SK-N-MC (cell line): ENCODE results near the gene NKAIN2.

ENCODE experiments used
- DNase-seq: peaks from one replicate; pipeline ENCODE4 v3.0.0-alpha.2; 2011; ENCODE audit warnings: low read depth, low spot score
- H3K27ac ChIP-seq: fragments of 200-600 bp; sonication (generic); 2 replicates; pipeline ENCODE4 v1.5.1; 2016; ENCODE audit warnings: mixed run types
- H3K36me3 ChIP-seq: fragments of 200-600 bp; sonication (generic); 2 replicates; pipeline ENCODE4 v1.6.1; 2017; ENCODE audit warnings: antibody characterized with exemption, low read length, mixed read lengths; ENCODE audit not compliant: insufficient read depth
- H3K4me3 ChIP-seq: fragments of 200-600 bp; sonication (generic); 2 replicates; pipeline ENCODE4 v1.5.1; 2016
- H3K9ac ChIP-seq: fragments of 200-600 bp; sonication (generic); 2 replicates; pipeline ENCODE4 v1.8.0; 2017; ENCODE audit warnings: mixed run types, mixed read lengths; ENCODE audit not compliant: insufficient read length
- H3K9me3 ChIP-seq: fragments of 200-600 bp; sonication (generic); 2 replicates; pipeline ENCODE4 v1.6.1; 2017; ENCODE audit warnings: low read depth, mild to moderate bottlenecking, antibody characterized with exemption, low read length, moderate library complexity, mixed read lengths
- EZH2 ChIP-seq: fragments of 200-600 bp; sonication (generic); IDR thresholded peaks from one replicate; pipeline ENCODE4 v1.6.1; 2017; ENCODE audit warnings: antibody characterized with exemption
- FOXP2 ChIP-seq: optimal IDR thresholded peaks from 2 replicates; pipeline ENCODE3; 2011; ENCODE audit warnings: mild to moderate bottlenecking, moderate library complexity; ENCODE audit not compliant: insufficient read depth; ENCODE audit errors: extremely low read length, control extremely low read depth
- POLR2AphosphoS5 ChIP-seq: IDR thresholded peaks from 2 replicates; pipeline ENCODE4 v1.6.1; 2012; ENCODE audit warnings: mild to moderate bottlenecking, low read depth, low read length, borderline replicate concordance

Gene NKAIN2

DNA sequence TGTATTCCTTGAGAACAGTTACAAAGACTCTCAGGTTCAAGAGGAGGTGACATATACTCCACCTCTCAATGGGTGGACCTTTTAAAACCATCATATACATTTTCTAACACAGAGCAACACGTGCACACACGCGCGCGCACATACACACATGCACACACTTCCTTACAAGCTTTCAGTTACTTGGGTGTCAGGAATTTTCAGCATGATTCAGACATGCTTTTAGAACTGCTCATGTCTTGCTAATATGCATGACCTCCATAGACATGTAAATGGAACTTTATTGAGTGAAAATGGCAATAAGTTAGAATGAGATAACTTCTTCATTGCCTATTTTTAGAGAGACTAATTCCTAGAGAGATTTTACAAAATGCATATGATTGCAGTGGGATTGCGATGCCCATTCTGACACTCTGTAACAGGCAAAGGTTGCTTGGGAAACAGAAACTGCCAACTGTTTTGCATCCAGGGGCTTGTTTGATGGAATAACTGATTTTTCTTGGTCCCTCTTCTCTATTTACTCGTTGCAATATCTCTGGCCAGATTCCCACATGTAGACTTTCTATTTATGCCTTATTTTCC lies 627.2 kb downstream of the NKAIN2 start:
- TF ChIP-seq POLR2AphosphoS5, result no peak
- TF ChIP-seq EZH2, result no peak
- no peak for TF ChIP-seq FOXP2
- DNase-seq, result no peak
- no peak overlapping the region for H3K4me3 ChIP-seq
- no peaks in the 10 kb centered on the region for H3K36me3 ChIP-seq
- H3K9ac ChIP-seq, result no peak overlapping the region
- no peaks in the 10 kb centered on the region for H3K9me3 ChIP-seq
- H3K27ac ChIP-seq, result no peak overlapping the region

DNA sequence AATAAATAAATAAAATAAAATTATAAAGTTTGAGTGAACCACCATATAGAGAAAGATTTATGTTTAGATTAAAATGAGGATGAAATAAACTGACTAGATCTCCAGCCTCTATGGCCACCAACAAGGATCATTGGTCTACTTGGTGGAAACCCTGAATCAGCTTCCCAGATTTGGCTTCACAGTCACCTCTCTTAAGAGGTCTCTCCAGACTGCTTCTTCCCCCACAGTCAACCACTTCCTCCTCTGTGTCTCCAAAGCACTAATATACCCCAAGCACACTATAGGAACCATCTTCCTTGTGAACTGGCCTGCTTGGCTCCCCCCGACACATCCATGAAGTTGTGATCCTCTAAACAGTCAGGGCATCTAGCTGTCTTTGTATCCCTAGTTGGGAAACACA lies 629.0 kb downstream of the NKAIN2 start:
- Histone ChIP-seq H3K9ac (no peak overlapping the region), H3K9me3 (no peaks in the 10 kb centered on the region), H3K36me3 (no peaks in the 10 kb centered on the region), H3K27ac (no peak overlapping the region), H3K4me3 (no peak overlapping the region)
- no peak for DNase-seq
- TF ChIP-seq FOXP2, result no peak
- no peak for TF ChIP-seq EZH2
- no peak for TF ChIP-seq POLR2AphosphoS5

DNA sequence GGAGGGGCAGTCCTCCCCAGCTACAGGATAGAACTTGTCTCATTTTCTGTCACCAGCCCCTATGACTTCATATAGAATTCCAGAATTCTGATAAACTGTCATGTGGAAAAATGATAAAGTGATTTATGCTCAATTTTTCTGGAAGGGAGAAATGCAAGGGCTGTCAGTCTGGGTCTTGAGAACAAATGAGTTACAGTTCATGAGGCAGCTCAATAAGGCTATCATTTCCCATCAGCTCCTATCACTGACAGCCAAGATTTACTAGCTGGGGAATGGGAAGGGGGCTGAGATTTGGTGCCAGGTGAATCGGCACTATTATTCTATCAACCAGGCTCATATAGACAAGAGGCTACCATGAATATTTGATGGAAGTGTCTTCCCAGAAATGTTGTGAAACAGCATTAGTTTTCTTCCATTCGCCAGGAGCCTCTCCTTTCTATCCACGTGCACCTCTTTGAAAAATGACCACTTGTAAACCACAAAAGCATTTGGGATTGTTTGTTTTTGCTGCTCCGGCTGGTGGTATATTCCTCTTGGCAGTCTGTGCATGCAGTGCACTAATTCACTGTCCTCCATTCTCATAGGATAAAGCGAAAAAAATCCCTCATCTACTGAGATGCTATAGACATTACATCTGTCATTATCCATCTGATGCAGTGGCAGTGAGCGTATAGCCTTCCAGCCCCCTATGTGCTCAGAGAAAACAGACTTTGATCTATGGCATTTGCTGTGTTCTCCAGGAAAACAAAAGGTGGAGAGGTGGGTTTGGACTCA lies 629.9 kb downstream of the NKAIN2 start:
- TF ChIP-seq FOXP2, result no peak
- TF ChIP-seq POLR2AphosphoS5, result no peak
- TF ChIP-seq EZH2, result no peak
- no peaks in the 10 kb centered on the region for H3K9me3 ChIP-seq
- no peaks in the 10 kb centered on the region for H3K36me3 ChIP-seq
- DNase-seq, result no peak
- no peak overlapping the region for H3K4me3 ChIP-seq
- no peak overlapping the region for H3K9ac ChIP-seq
- H3K27ac ChIP-seq, result peak overlapping the region; percentile 60; the same call in 1 of the 2 replicates

DNA sequence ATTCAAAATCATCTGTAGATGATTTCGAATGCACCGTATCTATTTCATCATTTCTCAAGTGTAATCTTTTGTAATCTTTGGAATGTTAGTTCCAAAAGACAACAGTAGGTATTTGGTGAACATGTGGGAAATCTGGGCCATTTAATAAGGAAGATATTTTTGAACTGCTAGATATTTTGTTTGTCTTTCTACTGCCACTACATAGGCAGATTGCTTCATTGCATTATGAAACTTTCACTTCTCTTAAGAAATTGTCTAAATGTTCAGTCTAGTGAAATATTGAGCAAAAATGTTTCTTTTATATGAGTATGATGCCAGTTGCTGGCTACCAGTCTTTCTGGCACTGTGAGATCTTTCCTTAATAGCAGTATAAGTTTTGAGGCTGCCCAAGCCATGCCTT lies 630.8 kb downstream of the NKAIN2 start:
- TF ChIP-seq EZH2 (no peak), POLR2AphosphoS5 (no peak), FOXP2 (no peak)
- Histone ChIP-seq H3K9me3 (no peaks in the 10 kb centered on the region), H3K4me3 (no peak overlapping the region), H3K9ac (no peak overlapping the region), H3K36me3 (no peaks in the 10 kb centered on the region), H3K27ac (peak overlapping the region; percentile 60; the same call in 1 of the 2 replicates)
- DNase-seq, result no peak

DNA sequence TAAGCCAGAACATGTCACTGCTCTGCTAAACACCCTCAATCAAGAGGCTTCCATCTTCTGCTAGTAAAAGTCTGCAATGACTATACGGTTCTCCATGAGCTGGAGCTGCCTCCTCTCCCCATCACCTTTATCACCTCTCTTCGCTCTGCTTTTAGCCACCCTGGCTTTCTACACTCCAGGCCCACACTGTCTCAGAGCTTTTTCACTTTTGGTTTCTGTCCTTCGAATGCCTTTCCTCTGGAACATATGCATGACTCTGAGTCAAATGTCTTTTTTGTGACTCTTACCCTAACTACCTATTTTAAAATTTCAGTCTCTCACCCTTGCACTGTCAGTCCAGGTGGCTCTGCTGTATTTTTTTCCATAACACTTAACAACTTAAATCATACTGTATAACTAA lies 633.1 kb downstream of the NKAIN2 start:
- Histone ChIP-seq H3K4me3 (no peak overlapping the region), H3K9me3 (no peaks in the 10 kb centered on the region), H3K27ac (no peak overlapping the region), H3K9ac (no peak overlapping the region), H3K36me3 (no peaks in the 10 kb centered on the region)
- TF ChIP-seq POLR2AphosphoS5 (no peak), FOXP2 (no peak), EZH2 (no peak)
- no peak for DNase-seq

DNA sequence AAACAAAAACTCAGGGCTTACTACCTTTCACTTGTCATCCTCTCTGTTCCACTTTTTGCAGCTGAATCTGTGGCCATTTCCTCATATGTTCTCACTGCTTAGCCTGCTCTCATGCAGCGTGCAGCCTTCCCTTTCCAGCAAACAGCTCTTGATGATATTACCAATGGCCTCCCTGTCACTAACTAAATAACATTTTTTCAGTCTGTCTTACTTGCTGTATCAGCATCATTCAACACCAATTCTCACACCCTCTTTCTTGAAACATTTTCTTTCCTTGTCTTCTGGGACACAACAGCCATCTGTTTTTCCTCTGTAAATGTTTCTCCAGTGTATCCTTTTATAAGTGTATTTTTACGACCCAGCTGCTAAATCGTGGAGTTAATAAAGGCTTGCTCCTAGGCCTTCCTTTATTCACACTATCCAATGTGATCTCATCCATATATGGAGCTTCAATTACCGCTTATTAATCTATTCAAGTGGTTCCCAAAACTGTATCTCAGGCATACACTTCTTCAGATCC lies 634.9 kb downstream of the NKAIN2 start:
- DNase-seq, result no peak
- TF ChIP-seq FOXP2 (no peak), POLR2AphosphoS5 (no peak)
- Histone ChIP-seq H3K9ac (no peak overlapping the region), H3K36me3 (no peaks in the 10 kb centered on the region), H3K9me3 (no peaks in the 10 kb centered on the region), H3K27ac (no peak overlapping the region), H3K4me3 (no peak overlapping the region)

DNA sequence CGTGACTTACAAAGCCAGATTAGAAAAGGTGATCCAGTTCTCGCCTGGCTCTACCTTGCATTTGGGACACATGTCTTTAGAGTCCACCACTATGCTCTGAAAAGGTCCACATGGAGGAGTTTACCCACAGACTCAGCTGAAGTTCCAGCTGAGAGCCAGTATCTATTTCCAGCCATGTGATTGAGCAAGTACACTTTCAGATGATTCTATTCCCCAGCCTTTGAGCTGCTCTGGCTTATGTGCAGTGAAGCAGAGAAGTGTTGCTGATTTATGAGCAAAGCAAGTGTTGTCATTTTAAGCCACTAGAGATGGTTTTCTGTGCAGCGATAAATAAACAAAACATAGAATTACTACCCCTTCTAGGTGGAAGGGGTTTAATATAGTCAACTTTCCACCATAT lies 637.8 kb downstream of the NKAIN2 start:
- DNase-seq, result no peak
- H3K9ac ChIP-seq, result no peak overlapping the region
- H3K9me3 ChIP-seq, result no peaks in the 10 kb centered on the region
- no peak overlapping the region for H3K27ac ChIP-seq
- TF ChIP-seq FOXP2 (no peak), EZH2 (no peak), POLR2AphosphoS5 (no peak)
- no peak overlapping the region for H3K4me3 ChIP-seq
- H3K36me3 ChIP-seq, result no peaks in the 10 kb centered on the region

DNA sequence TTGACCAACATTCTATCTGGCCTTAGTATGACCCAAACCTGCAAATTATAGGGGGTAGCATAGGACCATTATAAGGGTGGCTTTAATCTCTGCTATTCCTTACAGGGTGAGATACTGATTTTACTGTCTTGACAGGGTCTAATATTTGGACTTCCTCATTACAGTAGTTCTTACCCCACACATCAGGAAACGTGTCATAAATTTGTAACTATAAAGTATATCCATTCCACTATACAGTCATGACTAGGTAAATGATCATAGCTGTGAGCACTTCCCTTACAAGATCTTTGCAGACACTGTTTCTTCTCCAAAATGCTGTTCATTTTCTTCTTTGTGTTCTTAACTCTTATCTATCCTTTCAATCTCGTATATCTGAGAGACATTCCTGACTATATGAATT lies 639.9 kb downstream of the NKAIN2 start:
- Histone ChIP-seq H3K9me3 (no peaks in the 10 kb centered on the region), H3K9ac (no peak overlapping the region), H3K36me3 (no peaks in the 10 kb centered on the region), H3K27ac (no peak overlapping the region), H3K4me3 (no peak overlapping the region)
- TF ChIP-seq FOXP2, result no peak
- no peak for TF ChIP-seq POLR2AphosphoS5
- TF ChIP-seq EZH2, result no peak
- DNase-seq, result no peak

DNA sequence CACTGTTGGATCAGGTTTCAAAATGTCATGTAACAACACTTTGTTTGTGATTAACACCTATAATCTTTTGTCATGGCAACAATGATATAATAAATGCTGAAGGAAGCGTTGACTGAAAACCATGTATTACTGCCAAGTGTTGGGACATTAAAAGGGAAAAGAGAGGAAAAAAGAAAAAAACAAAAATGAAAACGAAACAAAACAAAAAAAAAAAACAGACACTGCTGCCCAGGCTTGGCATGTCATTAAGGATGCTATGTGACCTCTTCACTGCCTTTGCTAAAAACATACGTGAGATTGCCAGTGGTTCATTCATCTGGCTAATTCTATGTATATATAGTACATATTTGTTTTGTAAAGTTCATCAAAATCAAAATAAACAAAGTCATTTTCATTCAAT lies 641.9 kb downstream of the NKAIN2 start:
- Histone ChIP-seq H3K27ac (no peak overlapping the region), H3K36me3 (no peaks in the 10 kb centered on the region), H3K4me3 (no peak overlapping the region), H3K9ac (no peak overlapping the region), H3K9me3 (no peaks in the 10 kb centered on the region)
- DNase-seq, result no peak
- no peak for TF ChIP-seq EZH2
- no peak for TF ChIP-seq POLR2AphosphoS5
- TF ChIP-seq FOXP2, result no peak
